Daoy (cell line): Measurements from ENCODE around the gene SMAD7. TPM values are rescaled to one million over a fixed set of nuclear protein-coding genes. Genes with fewer than 3 reads are reported as not detected.

Source experiments
- DNase-seq: peaks from one replicate; pipeline ENCODE4 v3.0.0-alpha.2; 2015; ENCODE audit warnings: low read depth
- total RNA-seq: library from RNA; depleted of rRNA; stranded (reverse); fragments of >200 nt; shearing (Covaris generic); gene quantifications from 2 replicates; pipeline ENCODE4 v1.2.3, GENCODE V29; 2014

The SMAD7 gene
- total RNA-seq, 1 experiment from 2014 or later: 27.6 TPM

GRCh38 chr18:48917579-48918517 is 32.9 kb downstream of the SMAD7 start:
- no peak for DNase-seq

GRCh38 chr18:48915626-48916425 is 34.9 kb downstream of the SMAD7 start:
- DNase-seq: no peak

- DNase-seq: no peak
Measured at GRCh38 chr18:48914581-48915251, 36.0 kb downstream of the SMAD7 start.

GRCh38 chr18:48913775-48914174 is 37.0 kb downstream of the SMAD7 start:
- no peak for DNase-seq

- DNase-seq: no peak
Measured at GRCh38 chr18:48913201-48913600, 37.6 kb downstream of the SMAD7 start.

GRCh38 chr18:48910972-48911545 is 39.7 kb downstream of the SMAD7 start:
- DNase-seq: no peak

GRCh38 chr18:48909721-48910120 is 41.0 kb downstream of the SMAD7 start:
- DNase-seq: no peak

- DNase-seq: no peak
Measured at GRCh38 chr18:48908916-48909315, 41.8 kb downstream of the SMAD7 start.

- DNase-seq: no peak
Measured at GRCh38 chr18:48905513-48905912, 45.3 kb downstream of the SMAD7 start.

GRCh38 chr18:48904847-48905394 is 45.8 kb downstream of the SMAD7 start:
- DNase-seq: no peak

- DNase-seq: no peak
Measured at GRCh38 chr18:48904091-48904490, 46.7 kb downstream of the SMAD7 start.

- DNase-seq: no peak
Measured at GRCh38 chr18:48902856-48903601, 47.7 kb downstream of the SMAD7 start.

- DNase-seq: peak; percentile 95
Measured at GRCh38 chr18:48902023-48902855, 48.5 kb downstream of the SMAD7 start.

GRCh38 chr18:48901145-48902022 is 49.4 kb downstream of the SMAD7 start:
- DNase-seq: no peak

- no peak for DNase-seq
Measured at GRCh38 chr18:48900469-48900868, 50.3 kb downstream of the SMAD7 start.

- no peak for DNase-seq
Measured at GRCh38 chr18:48899558-48900174, 51.1 kb downstream of the SMAD7 start.

GRCh38 chr18:48898521-48898920 is 52.2 kb downstream of the SMAD7 start:
- DNase-seq: no peak

- DNase-seq: no peak
Measured at GRCh38 chr18:48897531-48897930, 53.2 kb downstream of the SMAD7 start.
